SK-N-SH (cell line): ENCODE measurements around the gene TAMALIN. TPM values are rescaled to one million over a fixed set of nuclear protein-coding genes. Genes with fewer than 3 reads are reported as not detected.

Experiments used
- CTCF ChIA-PET: fragments of 300-600, 350-600 bp; formaldehyde crosslinking; extraction: SDS; loops from one replicate; lab custom pipeline; 2021; lab: Yijun Ruan, JAX
- POLR2A ChIA-PET: fragments of 350-600 bp; sonication (Branson Sonifier 250); formaldehyde crosslinking; extraction: SDS; loops from one replicate; lab custom pipeline; 2020; ENCODE audit warnings: antibody characterized with exemption, inconsistent platforms; lab: Yijun Ruan, JAX
- DNase-seq: peaks from one replicate; pipeline ENCODE4 v3.0.0; 2012
- H2AFZ ChIP-seq: fragments of 200-600 bp; sonication (generic); 2 replicates; pipeline ENCODE4 v1.8.1; 2016; ENCODE audit warnings: antibody characterized with exemption, mild to moderate bottlenecking, low read depth
- H3F3A ChIP-seq: fragments of 200-600 bp; sonication (generic); replicated peaks from 2 replicates; pipeline ENCODE3; 2016; ENCODE audit warnings: antibody characterized with exemption, mild to moderate bottlenecking; ENCODE audit not compliant: insufficient read depth
- H3K27ac ChIP-seq, 2 experiments: fragments of 200-500 bp in 1 of 2; fragments of 200-600 bp in 1 of 2; sonication (Bioruptor generic) in 1 of 2; sonication (generic), shearing (Covaris generic) in 1 of 2; 2 replicates each; pipeline versions ENCODE4 v1.5.1 to v1.6.1; 2014 to 2016; ENCODE audit warnings: low read depth in 2 of 2, inconsistent platforms in 1 of 2, low read length in 1 of 2, mild to moderate bottlenecking in 1 of 2, mixed read lengths in 1 of 2
- H3K27me3 ChIP-seq: fragments of 200-600 bp; sonication (generic), shearing (Covaris generic); 2 replicates; pipeline ENCODE4 v1.6.1; 2016; ENCODE audit warnings: mixed run types; ENCODE audit not compliant: insufficient read depth
- H3K36me3 ChIP-seq, 2 experiments: fragments of 200-500 bp in 1 of 2; fragments of 200-600 bp in 1 of 2; sonication (Bioruptor generic) in 1 of 2; sonication (generic) in 1 of 2; replicated peaks in 1 of 2; 2 replicates each; pipeline versions ENCODE3 to v1.5.1; 2014 to 2016; ENCODE audit warnings: low read length in 1 of 2, mild to moderate bottlenecking in 1 of 2; ENCODE audit not compliant: insufficient read depth in 2 of 2, control insufficient read depth in 1 of 2
- H3K4me1 ChIP-seq, 2 experiments: fragments of 200-500 bp in 1 of 2; fragments of 200-600 bp in 1 of 2; sonication (Bioruptor generic) in 1 of 2; sonication (generic), shearing (Covaris generic) in 1 of 2; 2 replicates each; pipeline versions ENCODE4 v1.5.1 to v1.6.1; 2014 to 2016; ENCODE audit warnings: low read depth in 1 of 2, low read length in 1 of 2, mixed run types in 1 of 2; ENCODE audit not compliant: insufficient read depth in 2 of 2, control insufficient read depth in 1 of 2
- H3K4me2 ChIP-seq: fragments of 200-600 bp; sonication (generic), shearing (Covaris generic); 2 replicates; pipeline ENCODE4 v1.6.1; 2017; ENCODE audit warnings: mixed run types
- H3K4me3 ChIP-seq, 2 experiments: fragments of 200-500 bp in 1 of 2; fragments of 200-600 bp in 1 of 2; sonication (Bioruptor generic) in 1 of 2; sonication (generic), shearing (Covaris generic) in 1 of 2; 2 replicates each; pipeline versions ENCODE4 v1.5.1 to v1.8.1; 2014 to 2016; ENCODE audit warnings: low read depth in 2 of 2, inconsistent platforms in 1 of 2, low read length in 1 of 2, mild to moderate bottlenecking in 1 of 2, mixed read lengths in 1 of 2, moderate library complexity in 1 of 2
- H3K79me2 ChIP-seq: fragments of 200-600 bp; sonication (generic); 2 replicates; pipeline ENCODE4 v1.8.1; 2017; ENCODE audit warnings: mild to moderate bottlenecking; ENCODE audit not compliant: insufficient read depth
- H3K9ac ChIP-seq: fragments of 200-600 bp; sonication (generic); 2 replicates; pipeline ENCODE4 v1.6.1; 2017; ENCODE audit warnings: mixed run types
- H3K9me2 ChIP-seq: fragments of 200-600 bp; sonication (generic); 2 replicates; pipeline ENCODE4 v1.6.1; 2017; ENCODE audit warnings: mixed run types
- H3K9me3 ChIP-seq: fragments of 200-600 bp; sonication (generic); 2 replicates; pipeline ENCODE4 v1.6.1; 2017; ENCODE audit warnings: mixed run types, mild to moderate bottlenecking, moderate library complexity
- H4K20me1 ChIP-seq: fragments of 200-600 bp; sonication (generic); 2 replicates; pipeline ENCODE4 v1.6.1; 2017; ENCODE audit warnings: mild to moderate bottlenecking, mixed run types; ENCODE audit not compliant: insufficient read depth
- CTCF ChIP-seq: fragments of 200-600 bp; sonication (generic); IDR thresholded peaks from 2 replicates; pipeline ENCODE4 v1.6.1; 2017; ENCODE audit warnings: antibody characterized with exemption, mild to moderate bottlenecking, moderate library complexity
- EP300 ChIP-seq, 2 experiments: IDR thresholded peaks; 2 replicates each; pipeline versions ENCODE4 v1.4.0 to v1.6.1; 2012; ENCODE audit warnings: borderline replicate concordance in 1 of 2, low read depth in 1 of 2, low read length in 1 of 2
- FOSL2 ChIP-seq: IDR thresholded peaks from 2 replicates; pipeline ENCODE4 v1.4.0; 2012; ENCODE audit warnings: low read depth, mild to moderate bottlenecking, moderate library complexity, borderline replicate concordance
- GABPA ChIP-seq: IDR thresholded peaks from 2 replicates; pipeline ENCODE4 v1.4.0; 2012; ENCODE audit warnings: low read depth, mild to moderate bottlenecking
- IRF3 ChIP-seq: fragments of 150-350 bp; IDR thresholded peaks from 2 replicates; pipeline ENCODE4 v1.6.1; 2016; ENCODE audit warnings: mild to moderate bottlenecking, low read depth, low read length
- MXI1 ChIP-seq: IDR thresholded peaks from 2 replicates; pipeline ENCODE4 v1.6.1; 2012; ENCODE audit warnings: mild to moderate bottlenecking, low read depth, low read length, improper control_type of control experiment
- RCOR1 ChIP-seq: fragments of 150-350 bp; IDR thresholded peaks from 2 replicates; pipeline ENCODE4 v1.6.1; 2017; ENCODE audit warnings: antibody characterized with exemption, low read length
- REST ChIP-seq: IDR thresholded peaks from 2 replicates; pipeline ENCODE4 v1.6.1; 2012; ENCODE audit warnings: mild to moderate bottlenecking, low read depth, low read length, moderate library complexity
- RXRA ChIP-seq: IDR thresholded peaks from 2 replicates; pipeline ENCODE4 v1.4.0; 2012; ENCODE audit warnings: low read depth, mild to moderate bottlenecking, borderline replicate concordance
- USF2 ChIP-seq: fragments of 150-350 bp; IDR thresholded peaks from 2 replicates; pipeline ENCODE4 v1.6.1; 2017; ENCODE audit warnings: antibody characterized with exemption, low read length, low read depth, borderline replicate concordance
- WGBS: methylation state at CpG from one replicate; pipeline ENCODE4 v1.1.6; 2017; ENCODE audit warnings: low lambda C conversion rate; 5-methylcytosine and 5-hydroxymethylcytosine counted together
- polyA plus RNA-seq, 3 experiments: library from polyadenylated mRNA; depleted of rRNA; stranded (reverse); fragments of >200 nt; gene quantifications; 2 replicates each; pipeline ENCODE4 v1.2.3, GENCODE V29; 2012

TAMALIN gene
- polyA plus RNA-seq, 1 of the 3 experiments (the other 2 are of a cell fraction) = 2.4 TPM

- H3K4me2 ChIP-seq = no peak overlapping the region
- POLR2A ChIA-PET = interaction anchor here (1.1 kb wide), 1 partner anchor 75 kb away, joined by 3 read pairs; no protein-coding TSS in a partner anchor
- no peak overlapping the region for H2AFZ ChIP-seq
- TF ChIP-seq RCOR1 = no peak
- TF ChIP-seq MXI1 = no peak
- TF ChIP-seq FOSL2 = no peak
- TF ChIP-seq IRF3 = no peak
- no peak for TF ChIP-seq CTCF
- TF ChIP-seq REST = no peak
- TF ChIP-seq GABPA = no peak
- no peak for TF ChIP-seq RXRA
- TF ChIP-seq EP300 (IDR thresholded peaks at IDR 0.05; ENCODE audit: borderline replicate concordance in 1 of 2, low read depth in 1 of 2, low read length in 1 of 2) = no peak
- TF ChIP-seq USF2 = no peak
- no peaks in the 10 kb centered on the region for H3K9me2 ChIP-seq
- no peaks in the 10 kb centered on the region for H3K79me2 ChIP-seq
- no peak overlapping the region for H3K9ac ChIP-seq
- H3K4me3 ChIP-seq = no peak overlapping the region
- H3K9me3 ChIP-seq = no peaks in the 10 kb centered on the region
- no peaks in the 10 kb centered on the region for H3K4me1 ChIP-seq
- CTCF ChIA-PET = interaction anchor here (1.2 to 21.4 kb wide), 4 partner anchors 34 to 166 kb away, joined by 3 to 608 read pairs (median 74); partner anchors contain the start of gene ANKRD33
- DNase-seq = no peak
- no peak overlapping the region for H3K27ac ChIP-seq
- H3K36me3 ChIP-seq = peaks cover 19 to 43% of the 10 kb centered on the region in 2 experiments
- H3K27me3 ChIP-seq = no peaks in the 10 kb centered on the region
- no peaks in the 10 kb centered on the region for H3F3A ChIP-seq
- 94% methylated on average over 8 of the region's 8 CpGs for WGBS
- no peaks in the 10 kb centered on the region for H4K20me1 ChIP-seq
Observed at GRCh38 chr12:51986834-51987233, 19.9 kb upstream of the TAMALIN start.
